HUES48 (cell line): ENCODE measurements around the gene ZMYND10.

Experiments used
- H3K27ac ChIP-seq: one replicate; pipeline ENCODE4 v1.7.0; 2013; ENCODE audit warnings: low read depth, low read length, inconsistent platforms
- H3K27me3 ChIP-seq: 2 replicates; pipeline ENCODE4 v1.6.1; 2013; ENCODE audit warnings: mild to moderate bottlenecking, low read length; ENCODE audit not compliant: control insufficient read depth, insufficient read depth
- H3K36me3 ChIP-seq: 2 replicates; pipeline ENCODE4 v1.6.1; 2013; ENCODE audit warnings: low read length; ENCODE audit not compliant: control insufficient read depth, insufficient read depth
- H3K4me1 ChIP-seq: 2 replicates; pipeline ENCODE4 v1.6.1; 2013; ENCODE audit warnings: mild to moderate bottlenecking, low read length; ENCODE audit not compliant: control insufficient read depth, insufficient read depth
- H3K4me3 ChIP-seq: 2 replicates; pipeline ENCODE4 v1.5.1; 2013; ENCODE audit warnings: mild to moderate bottlenecking, low read depth, low read length
- H3K9ac ChIP-seq: 2 replicates; pipeline ENCODE4 v1.6.1; 2013; ENCODE audit warnings: mild to moderate bottlenecking, low read depth, low read length, moderate library complexity
- H3K9me3 ChIP-seq: 2 replicates; pipeline ENCODE4 v1.6.1; 2013; ENCODE audit warnings: low read length; ENCODE audit not compliant: control insufficient read depth, insufficient read depth

The ZMYND10 gene

GRCh38 chr3:50369012-50369670, 23.6 kb upstream of the ZMYND10 start:
- H3K36me3 ChIP-seq, result no peaks in the 10 kb centered on the region
- H3K27ac ChIP-seq, result no peak overlapping the region
- peaks cover 11% of the 10 kb centered on the region for H3K27me3 ChIP-seq
- peaks cover 14% of the 10 kb centered on the region; the same call in 1 of the 2 replicates for H3K4me1 ChIP-seq
- no peaks in the 10 kb centered on the region for H3K9me3 ChIP-seq
- no peak overlapping the region for H3K9ac ChIP-seq
- H3K4me3 ChIP-seq, result no peak overlapping the region

DNA sequence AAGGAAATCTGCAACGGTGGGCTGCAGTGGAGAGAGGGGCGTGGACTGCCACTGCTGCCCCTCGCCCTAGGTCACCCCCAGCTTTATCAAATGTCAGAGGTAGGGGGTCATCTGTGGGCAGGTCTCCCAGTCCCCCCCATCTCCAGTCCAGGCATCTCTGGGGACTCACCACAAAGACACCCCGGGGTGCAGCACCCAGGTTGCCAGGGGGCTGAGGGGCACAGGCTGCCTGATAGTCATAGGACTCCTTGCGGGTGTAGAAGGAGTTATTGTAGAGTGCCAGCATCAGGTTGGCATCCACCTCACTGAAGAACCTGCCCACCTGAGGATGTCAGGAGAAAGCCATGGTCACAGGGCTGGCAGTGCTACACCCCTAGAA, 20.3 kb upstream of the ZMYND10 start:
- no peak overlapping the region for H3K27ac ChIP-seq
- peaks cover 8% of the 10 kb centered on the region; the same call in 1 of the 2 replicates for H3K4me1 ChIP-seq
- H3K36me3 ChIP-seq, result no peaks in the 10 kb centered on the region
- peak overlapping the region; percentile 59 for H3K4me3 ChIP-seq
- peaks cover 16% of the 10 kb centered on the region for H3K27me3 ChIP-seq
- peak overlapping the region; percentile 41; the same call in 1 of the 2 replicates for H3K9ac ChIP-seq
- H3K9me3 ChIP-seq, result no peaks in the 10 kb centered on the region

GRCh38 chr3:50365080-50365841, 19.7 kb upstream of the ZMYND10 start:
- H3K9ac ChIP-seq, result peak overlapping the region; percentile 41

GRCh38 chr3:50364573-50365079, 19.1 kb upstream of the ZMYND10 start:
- Histone ChIP-seq H3K4me3 (peak overlapping the region; percentile 59), H3K27ac (peak overlapping the region; percentile 4), H3K9ac (no peak overlapping the region), H3K36me3 (no peaks in the 10 kb centered on the region), H3K4me1 (peaks cover 10% of the 10 kb centered on the region; the same call in 1 of the 2 replicates), H3K27me3 (peaks cover 16% of the 10 kb centered on the region), H3K9me3 (no peaks in the 10 kb centered on the region)

More at GRCh38 chr3:50365080-50365841, 19.7 kb upstream of the ZMYND10 start:
- Histone ChIP-seq H3K9me3 (no peaks in the 10 kb centered on the region), H3K4me1 (peaks cover 5% of the 10 kb centered on the region; the same call in 1 of the 2 replicates), H3K27me3 (peaks cover 16% of the 10 kb centered on the region), H3K27ac (no peak overlapping the region), H3K4me3 (peak overlapping the region; percentile 59), H3K36me3 (no peaks in the 10 kb centered on the region)

- no peaks in the 10 kb centered on the region for H3K9me3 ChIP-seq
- peaks cover 8% of the 10 kb centered on the region; the same call in 1 of the 2 replicates for H3K27me3 ChIP-seq
- H3K36me3 ChIP-seq, result peaks cover 26% of the 10 kb centered on the region
- H3K4me3 ChIP-seq, result peak overlapping the region; percentile 57
- peaks cover 18% of the 10 kb centered on the region for H3K4me1 ChIP-seq
- H3K27ac ChIP-seq, result no peak overlapping the region
- no peak overlapping the region for H3K9ac ChIP-seq
Observed at GRCh38 chr3:50359760-50360110, 14.2 kb upstream of the ZMYND10 start.

GRCh38 chr3:50358911-50359759, 13.6 kb upstream of the ZMYND10 start, which contains the start of gene TMEM115:
Gene TMEM115 (minus strand): TSS chr3:50359521. CDS start chr3:50359063, 458 bp downstream.
- H3K27me3 ChIP-seq, result peaks cover 5% of the 10 kb centered on the region; the same call in 1 of the 2 replicates
- peak within 1 kb of the TSS; percentile 53 for H3K9ac ChIP-seq
- peak within 1 kb of the TSS; percentile 79 for H3K4me3 ChIP-seq
- H3K4me1 ChIP-seq, result peaks cover 18% of the 10 kb centered on the region
- H3K27ac ChIP-seq, result no peak within 1 kb of the TSS
- no peaks in the 10 kb centered on the region for H3K9me3 ChIP-seq
- peaks cover 32% of the 10 kb centered on the region for H3K36me3 ChIP-seq

GRCh38 chr3:50358355-50358910, 12.9 kb upstream of the ZMYND10 start:
- no peak overlapping the region for H3K27ac ChIP-seq
- no peaks in the 10 kb centered on the region for H3K9me3 ChIP-seq
- peaks cover 39% of the 10 kb centered on the region for H3K36me3 ChIP-seq
- peaks cover 2% of the 10 kb centered on the region; the same call in 1 of the 2 replicates for H3K27me3 ChIP-seq
- peak overlapping the region; percentile 53; the same call in 1 of the 2 replicates for H3K9ac ChIP-seq
- peaks cover 18% of the 10 kb centered on the region for H3K4me1 ChIP-seq
- H3K4me3 ChIP-seq, result peak overlapping the region; percentile 79

- Histone ChIP-seq H3K4me3 (0 out of 2 replicates have a peak overlapping the region, but pooled peaks have one; percentile 79), H3K27me3 (no peaks in the 10 kb centered on the region), H3K9ac (no peak overlapping the region), H3K4me1 (peaks cover 18% of the 10 kb centered on the region), H3K9me3 (no peaks in the 10 kb centered on the region), H3K27ac (no peak overlapping the region), H3K36me3 (peaks cover 44% of the 10 kb centered on the region)
Observed at GRCh38 chr3:50357481-50357880, 11.9 kb upstream of the ZMYND10 start.

DNA sequence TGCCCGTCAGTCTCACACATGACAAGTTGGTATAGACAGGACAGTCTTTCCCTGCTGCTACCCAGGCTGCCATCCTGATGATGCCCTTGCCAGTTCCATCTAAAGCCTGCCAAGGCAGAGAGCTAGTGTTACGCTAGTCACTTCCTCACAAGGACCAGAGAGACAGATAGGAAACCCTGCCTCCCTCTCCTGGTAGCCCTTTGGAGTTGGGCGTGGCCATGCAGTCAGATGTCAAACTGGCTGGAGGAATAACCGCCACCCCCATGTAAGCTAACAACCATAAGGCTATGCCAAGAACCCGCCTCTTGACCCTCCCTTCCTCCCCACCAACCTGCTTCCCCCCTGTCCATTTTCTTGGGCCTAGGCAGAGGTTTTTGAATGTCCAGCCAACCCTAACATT, 11.0 kb upstream of the ZMYND10 start:
- Histone ChIP-seq H3K36me3 (peaks cover 44% of the 10 kb centered on the region), H3K9ac (no peak overlapping the region), H3K27me3 (no peaks in the 10 kb centered on the region), H3K27ac (no peak overlapping the region), H3K4me3 (no peak overlapping the region), H3K4me1 (peaks cover 18% of the 10 kb centered on the region), H3K9me3 (no peaks in the 10 kb centered on the region)

DNA sequence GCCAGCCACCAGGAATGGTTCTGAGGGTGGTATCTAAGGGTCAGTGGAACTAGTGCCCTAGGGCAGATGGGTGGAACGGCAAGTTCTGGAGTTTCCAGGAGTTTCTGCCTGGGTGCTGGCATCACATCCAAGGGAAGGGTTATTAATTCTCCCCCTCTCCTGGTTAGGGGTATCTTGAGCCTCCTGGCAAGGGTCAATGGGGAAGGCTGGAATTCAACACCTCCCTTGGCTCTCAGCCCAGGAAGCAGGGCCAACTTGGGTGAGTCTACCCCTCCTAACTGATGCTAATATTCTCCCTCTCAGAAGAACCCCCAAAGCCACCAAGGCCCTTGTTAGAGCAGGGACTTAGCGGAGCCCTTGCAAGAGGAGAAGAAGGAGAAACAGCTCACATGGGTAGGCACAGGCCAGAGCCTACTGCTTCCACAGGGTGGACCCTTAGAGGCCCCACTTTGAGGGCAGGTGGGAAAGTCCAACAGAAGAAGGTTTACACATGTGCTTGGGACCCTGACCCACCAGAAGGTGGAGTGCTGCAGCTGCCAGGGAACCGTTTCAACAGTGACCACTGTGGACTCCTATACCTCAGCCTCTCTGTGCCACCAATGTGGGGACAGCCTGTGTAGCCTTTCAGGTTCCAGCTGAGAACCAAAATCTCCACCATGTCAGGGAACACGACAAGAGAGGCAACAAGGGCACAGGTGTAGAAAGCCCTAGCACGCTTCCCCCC, 10.5 kb upstream of the ZMYND10 start:
- H3K4me3 ChIP-seq, result no peak overlapping the region
- H3K4me1 ChIP-seq, result peaks cover 21% of the 10 kb centered on the region
- no peaks in the 10 kb centered on the region for H3K27me3 ChIP-seq
- peaks cover 44% of the 10 kb centered on the region for H3K36me3 ChIP-seq
- H3K27ac ChIP-seq, result no peak overlapping the region
- no peak overlapping the region for H3K9ac ChIP-seq
- no peaks in the 10 kb centered on the region for H3K9me3 ChIP-seq
